Measurements from ENCODE around the gene PTH1R.
A peak's percentile ranks its signal among the peaks of the same experiment; 100 is the strongest.

Gene PTH1R

GRCh38 chr3:46913644-46914043, 36.1 kb downstream of the PTH1R start:
- no peak for DNase-seq (ENCODE audit: low spot score)

GRCh38 chr3:46914849-46915248, 37.3 kb downstream of the PTH1R start:
- no peak for DNase-seq (ENCODE audit: low spot score)

- peak; percentile 42 for DNase-seq (ENCODE audit: low spot score)
Measured at GRCh38 chr3:46915297-46915822, 37.8 kb downstream of the PTH1R start.

- no peak for DNase-seq (ENCODE audit: low spot score)
Measured at GRCh38 chr3:46916278-46916677, 38.8 kb downstream of the PTH1R start.

- DNase-seq (ENCODE audit: low spot score) = no peak
Measured at GRCh38 chr3:46916799-46917198, 39.3 kb downstream of the PTH1R start.

GRCh38 chr3:46917257-46917656, 39.7 kb downstream of the PTH1R start:
- DNase-seq (ENCODE audit: low spot score) = no peak

GRCh38 chr3:46918202-46918601, 40.7 kb downstream of the PTH1R start:
- DNase-seq (ENCODE audit: low spot score) = no peak

GRCh38 chr3:46918634-46919033, 41.1 kb downstream of the PTH1R start:
- DNase-seq (ENCODE audit: low spot score) = no peak

GRCh38 chr3:46921041-46921440, 43.5 kb downstream of the PTH1R start:
- no peak for DNase-seq (ENCODE audit: low spot score)

- DNase-seq (ENCODE audit: low spot score) = no peak
Measured at GRCh38 chr3:46921871-46922271, 44.4 kb downstream of the PTH1R start.

GRCh38 chr3:46922426-46922825, 44.9 kb downstream of the PTH1R start:
- no peak for DNase-seq (ENCODE audit: low spot score)

- no peak for DNase-seq (ENCODE audit: low spot score)
Measured at GRCh38 chr3:46922871-46923558, 45.5 kb downstream of the PTH1R start.

- peak; percentile 40 for DNase-seq (ENCODE audit: low spot score)
Measured at GRCh38 chr3:46923559-46924350, 46.2 kb downstream of the PTH1R start.

- DNase-seq (ENCODE audit: low spot score) = no peak
Measured at GRCh38 chr3:46924921-46925584, 47.5 kb downstream of the PTH1R start.

GRCh38 chr3:46925585-46925934, 48.0 kb downstream of the PTH1R start:
- no peak for DNase-seq (ENCODE audit: low spot score)

- no peak for DNase-seq (ENCODE audit: low spot score)
Measured at GRCh38 chr3:46926039-46926438, 48.5 kb downstream of the PTH1R start.

GRCh38 chr3:46926447-46926846, 48.9 kb downstream of the PTH1R start:
- DNase-seq (ENCODE audit: low spot score) = no peak

- peak; percentile 28 for DNase-seq (ENCODE audit: low spot score)
Measured at GRCh38 chr3:46926871-46927717, 49.6 kb downstream of the PTH1R start.

GRCh38 chr3:46927718-46928073, 50.2 kb downstream of the PTH1R start:
- no peak for DNase-seq (ENCODE audit: low spot score)

GRCh38 chr3:46928282-46928681, 50.8 kb downstream of the PTH1R start:
- peak; percentile 12 for DNase-seq (ENCODE audit: low spot score)

- DNase-seq (ENCODE audit: low spot score) = no peak
Measured at GRCh38 chr3:46929324-46929723, 51.8 kb downstream of the PTH1R start.

Measured in activated CD4-positive, alpha-beta T cell treated with anti-CD3 and anti-CD28 coated beads, Interleukin-2, Interleukin-4, amounts not matched to agents 100 ng/mL and 50 ng/mL, durations not matched to agents 16 hours and 8 hours (primary cell).